Measurements from ENCODE around the gene AMTN.

Gene AMTN

DNA sequence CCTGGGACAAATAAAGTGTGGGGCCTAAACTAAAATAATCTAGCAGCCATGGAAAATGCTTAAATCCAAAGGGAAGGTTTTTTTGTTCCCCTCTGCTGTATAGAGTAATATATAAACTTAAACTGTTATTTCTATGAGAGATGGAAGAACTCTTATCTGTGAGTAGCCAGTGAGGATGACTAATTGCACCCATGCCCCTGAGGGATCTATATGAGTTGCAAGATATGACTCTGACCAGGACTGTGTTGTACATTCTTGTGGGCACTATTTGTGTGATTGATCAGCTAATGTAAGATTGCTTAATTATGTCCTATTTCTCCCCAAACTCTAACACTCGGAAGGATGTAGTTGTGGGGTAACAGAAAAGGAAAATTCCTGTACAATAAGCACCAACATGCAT lies 38.5 kb downstream of the AMTN start:
- no peak overlapping the region for H3K4me3 ChIP-seq (ENCODE audit: low read depth, low read length)
- no peak for DNase-seq (ENCODE audit: low read depth)

DNA sequence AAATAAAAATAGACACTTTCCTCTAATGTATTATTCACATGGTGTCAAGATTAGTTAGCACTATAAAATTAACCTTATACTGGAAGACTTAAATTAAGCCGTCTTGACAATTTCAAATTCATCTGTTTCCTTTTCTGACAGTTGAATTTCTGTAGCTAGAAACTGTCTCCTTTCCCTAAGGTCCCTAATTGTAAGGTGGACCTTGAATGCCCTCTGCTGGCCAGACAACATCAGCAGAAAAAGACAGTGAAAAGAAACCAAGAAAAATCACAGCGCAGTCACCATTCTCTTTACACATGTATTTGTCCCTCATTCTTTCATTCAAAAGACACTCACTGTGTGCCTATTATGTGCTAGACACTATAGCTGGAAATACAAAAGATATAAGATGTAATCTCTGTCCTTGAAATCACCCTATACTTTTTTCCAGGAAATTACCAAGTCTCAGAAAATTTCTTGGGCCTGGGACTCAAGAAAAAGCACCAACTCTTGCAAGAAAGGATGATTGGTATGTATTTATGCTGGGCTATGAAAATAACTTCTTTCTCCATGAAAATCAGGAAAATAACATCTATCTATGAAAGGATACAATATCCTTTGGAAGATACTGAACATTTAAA lies 41.0 kb downstream of the AMTN start:
- no peak for DNase-seq (ENCODE audit: low read depth)
- no peak overlapping the region for H3K4me3 ChIP-seq (ENCODE audit: low read depth, low read length)

DNA sequence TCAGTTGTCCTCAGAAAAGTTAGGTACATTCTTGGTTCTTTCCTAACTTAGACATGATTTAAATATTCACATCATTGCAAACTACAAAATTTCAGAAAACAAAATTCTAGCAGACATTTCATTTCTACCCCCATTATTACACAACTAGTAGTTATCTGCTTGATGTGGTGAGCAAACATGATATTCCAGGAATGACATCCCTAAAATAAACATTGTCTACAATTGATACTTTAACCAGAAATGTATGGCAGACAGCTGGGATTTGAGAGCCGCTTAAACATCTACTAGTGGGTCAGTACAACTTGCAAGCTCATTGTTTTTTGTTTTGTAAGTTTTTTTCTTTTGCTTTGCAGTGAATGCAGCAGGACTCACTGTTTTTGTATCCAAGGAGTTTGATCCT lies 41.6 kb downstream of the AMTN start:
- DNase-seq (ENCODE audit: low read depth), result no peak
- H3K4me3 ChIP-seq (ENCODE audit: low read depth, low read length), result no peak overlapping the region

DNA sequence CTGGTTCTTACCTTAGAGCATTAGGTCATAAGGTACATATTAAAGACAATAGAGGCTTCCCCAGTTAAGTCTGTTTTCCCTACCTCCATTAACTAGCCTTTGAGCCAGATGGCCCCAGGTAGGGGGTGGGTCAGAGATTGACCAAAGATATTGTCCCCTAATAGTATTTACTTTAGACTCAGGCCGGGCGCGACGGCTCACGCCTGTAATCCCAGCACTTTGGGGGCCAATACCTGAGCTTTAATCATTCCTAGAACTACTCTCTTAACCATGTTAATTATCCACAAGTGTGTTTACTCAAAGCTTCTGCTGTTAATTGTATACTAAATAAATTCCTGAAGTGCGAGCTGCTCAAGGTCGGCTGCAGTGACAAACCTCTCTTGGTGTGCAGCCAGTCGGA lies 45.7 kb downstream of the AMTN start:
- no peak overlapping the region for H3K4me3 ChIP-seq (ENCODE audit: low read depth, low read length)
- no peak for DNase-seq (ENCODE audit: low read depth)

DNA sequence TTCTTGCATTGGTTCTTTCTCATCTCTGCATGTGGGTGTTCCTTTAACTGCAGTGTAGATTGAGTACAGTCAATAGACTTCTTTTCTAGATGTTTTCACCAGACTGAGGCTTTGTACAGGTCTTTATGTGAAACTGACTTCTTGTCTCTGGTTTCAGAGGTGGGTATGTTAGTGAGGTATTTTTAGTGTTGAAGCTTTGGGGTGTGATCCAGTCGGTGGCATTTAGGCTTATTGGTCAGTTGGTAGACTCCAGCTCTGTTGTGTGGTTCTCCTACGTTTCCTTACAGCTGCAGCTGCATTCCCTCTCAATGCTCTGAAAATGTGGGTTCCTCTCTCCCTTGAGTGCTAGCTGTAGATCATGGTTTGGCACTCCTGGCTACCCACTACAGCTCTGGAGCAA lies 52.4 kb downstream of the AMTN start:
- no peak for DNase-seq (ENCODE audit: low read depth)
- H3K4me3 ChIP-seq (ENCODE audit: low read depth, low read length), result no peak overlapping the region

DNA sequence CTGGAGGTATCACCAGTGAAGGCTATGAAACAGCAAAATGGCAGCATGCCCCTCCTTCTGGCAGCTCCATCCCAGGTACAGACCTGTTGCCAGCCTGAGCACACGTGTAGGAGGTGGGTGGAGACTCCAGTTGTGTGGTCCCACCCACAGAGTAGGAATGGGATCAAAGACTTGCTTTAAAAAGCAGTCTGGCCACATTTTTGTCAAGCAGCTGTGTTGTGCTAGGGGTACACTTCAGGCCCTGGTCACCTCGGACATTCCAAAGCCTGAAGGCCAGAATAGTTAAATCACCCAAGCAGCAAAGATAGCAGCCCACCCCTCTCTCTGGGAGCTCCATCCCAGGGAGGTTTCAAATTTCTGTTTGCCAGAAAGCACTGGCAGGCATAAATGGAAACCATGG lies 53.4 kb downstream of the AMTN start:
- DNase-seq (ENCODE audit: low read depth), result no peak
- H3K4me3 ChIP-seq (ENCODE audit: low read depth, low read length), result no peak overlapping the region

DNA sequence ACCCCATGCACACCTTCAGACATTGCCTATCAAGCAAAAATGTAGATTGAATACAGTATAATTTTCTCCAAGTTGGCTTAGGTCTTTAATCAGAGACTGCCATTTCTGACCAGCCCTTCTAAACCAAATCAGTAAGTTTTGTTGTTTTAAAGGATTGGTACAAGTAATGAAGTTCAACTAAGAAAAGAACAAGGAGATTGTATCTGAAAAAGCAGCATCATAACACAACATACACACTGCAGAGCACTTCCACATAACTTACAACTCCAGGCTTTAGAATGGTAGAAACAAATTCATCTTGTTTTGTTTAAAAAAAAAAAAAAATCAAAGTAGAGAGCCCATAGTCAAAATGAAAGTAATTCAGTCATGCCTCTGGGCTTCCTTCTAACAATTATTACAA lies 57.6 kb downstream of the AMTN start:
- H3K4me3 ChIP-seq (ENCODE audit: low read depth, low read length), result no peak overlapping the region
- DNase-seq (ENCODE audit: low read depth), result no peak

DNA sequence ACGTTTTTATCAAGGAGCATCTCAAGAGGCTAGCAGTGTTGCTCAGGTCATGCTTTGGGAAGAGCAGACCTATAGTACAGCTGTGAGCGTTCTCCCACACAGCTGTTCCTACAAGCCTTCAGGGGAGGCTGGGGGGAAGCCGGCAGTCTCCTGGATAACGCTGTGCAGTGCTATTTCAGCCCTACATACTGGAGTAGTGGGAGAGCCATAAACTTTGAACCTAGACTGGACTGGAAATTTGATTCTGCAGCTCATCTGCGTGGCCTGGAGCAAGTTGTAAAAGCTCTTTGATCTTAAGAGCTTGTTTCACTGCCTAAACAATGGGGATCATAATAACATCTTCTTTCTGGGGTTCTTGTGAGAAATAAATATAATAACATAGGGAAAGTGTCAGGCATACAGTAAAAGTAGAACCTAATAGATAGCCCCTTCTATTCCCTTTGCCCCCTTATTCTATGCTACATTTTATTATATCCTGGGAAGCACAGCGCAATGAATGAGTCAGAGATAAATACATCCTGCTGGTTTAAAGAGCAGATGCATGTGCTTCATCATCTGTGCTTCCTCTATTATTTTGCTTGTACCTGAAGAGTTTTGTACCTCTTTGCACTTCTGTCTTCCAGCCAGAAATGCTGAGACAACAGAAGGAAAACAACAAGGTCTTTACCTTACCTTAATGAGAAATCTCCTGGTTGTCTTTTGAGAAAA lies 59.0 kb downstream of the AMTN start:
- DNase-seq (ENCODE audit: low read depth), result no peak
- H3K4me3 ChIP-seq (ENCODE audit: low read depth, low read length), result no peak overlapping the region

DNA sequence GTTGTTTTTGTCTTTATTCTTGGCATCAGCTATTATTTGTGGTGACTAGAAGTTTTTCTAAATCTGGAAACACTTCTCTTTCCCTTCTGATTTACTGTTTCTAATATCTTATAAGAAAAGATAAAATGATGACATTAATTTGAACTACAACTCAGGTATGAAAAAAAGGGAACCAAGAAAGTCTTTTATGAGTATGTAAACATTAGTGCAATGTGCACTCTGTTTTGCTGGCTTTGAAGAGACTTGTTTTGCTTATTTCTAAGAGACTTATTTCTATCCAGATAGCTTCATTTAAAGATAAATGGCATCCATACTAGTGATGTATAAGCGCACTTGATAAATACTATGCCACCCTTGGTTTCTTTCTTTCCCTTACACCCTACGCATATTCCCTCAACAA lies 63.6 kb downstream of the AMTN start:
- DNase-seq (ENCODE audit: low read depth), result no peak

More for the DNA sequence above, 63.6 kb downstream of the AMTN start:
- H3K4me3 ChIP-seq (ENCODE audit: low read depth, low read length), result no peak overlapping the region

Measured in skeletal muscle cell (primary cell).